ENCODE data around the gene SUB1.
"Not testable (repeated sequence)": the region's sequence is repeated elsewhere in the genome, so short reads cannot be mapped to it uniquely, and the experiment has no call there.

The SUB1 gene

GRCh38 chr5:32585446-32586275 lies at the start of gene SUB1:
TSS of gene SUB1 (plus strand) at chr5:32585557. CDS start at chr5:32588513, 2,956 bp downstream.
- H3K27ac ChIP-seq, result peak within 1 kb of the TSS; percentile 97
- TF ChIP-seq ZFX (IDR thresholded peaks at IDR 0.05) (peak; percentile 59; the same call in 1 of the 2 replicates), CTCF (conservative IDR thresholded peaks at IDR 0.05) (peak; percentile 12)

- no peak for TF ChIP-seq ZFX (IDR thresholded peaks at IDR 0.05)
- TF ChIP-seq CTCF (conservative IDR thresholded peaks at IDR 0.05), result no peak
Measured at GRCh38 chr5:32536246-32536645, 49.1 kb upstream of the SUB1 start.

GRCh38 chr5:32537437-32538029 lies 47.8 kb upstream of the SUB1 start:
- not testable (repeated sequence) for H3K27ac ChIP-seq

More at GRCh38 chr5:32536246-32536645, 49.1 kb upstream of the SUB1 start:
- H3K27ac ChIP-seq, result no peak overlapping the region

GRCh38 chr5:32538031-32538547 lies 47.3 kb upstream of the SUB1 start:
- no peak overlapping the region for H3K27ac ChIP-seq
- no peak for TF ChIP-seq ZFX (IDR thresholded peaks at IDR 0.05)
- TF ChIP-seq CTCF (conservative IDR thresholded peaks at IDR 0.05), result no peak

- TF ChIP-seq CTCF (conservative IDR thresholded peaks at IDR 0.05) (no peak), ZFX (IDR thresholded peaks at IDR 0.05) (no peak)
- H3K27ac ChIP-seq, result no peak overlapping the region
Measured at GRCh38 chr5:32539981-32540845, 45.1 kb upstream of the SUB1 start.

GRCh38 chr5:32541241-32541640 lies 44.1 kb upstream of the SUB1 start:
- no peak for TF ChIP-seq CTCF (conservative IDR thresholded peaks at IDR 0.05)
- no peak for TF ChIP-seq ZFX (IDR thresholded peaks at IDR 0.05)
- no peak overlapping the region for H3K27ac ChIP-seq

- TF ChIP-seq ZFX (IDR thresholded peaks at IDR 0.05), result no peak
- no peak for TF ChIP-seq CTCF (conservative IDR thresholded peaks at IDR 0.05)
- H3K27ac ChIP-seq, result no peak overlapping the region
Measured at GRCh38 chr5:32542216-32543059, 42.9 kb upstream of the SUB1 start.

Data from C4-2B (cell line).